NCI-H524 treated with DMSO at 0.1 percent for 48 hours (cell line): ENCODE data around the gene RBM10.

Experiments used
- DNase-seq: peaks from one replicate; lab custom pipeline; 2025; lab: John Stamatoyannopoulos, UW

RBM10 gene

DNA sequence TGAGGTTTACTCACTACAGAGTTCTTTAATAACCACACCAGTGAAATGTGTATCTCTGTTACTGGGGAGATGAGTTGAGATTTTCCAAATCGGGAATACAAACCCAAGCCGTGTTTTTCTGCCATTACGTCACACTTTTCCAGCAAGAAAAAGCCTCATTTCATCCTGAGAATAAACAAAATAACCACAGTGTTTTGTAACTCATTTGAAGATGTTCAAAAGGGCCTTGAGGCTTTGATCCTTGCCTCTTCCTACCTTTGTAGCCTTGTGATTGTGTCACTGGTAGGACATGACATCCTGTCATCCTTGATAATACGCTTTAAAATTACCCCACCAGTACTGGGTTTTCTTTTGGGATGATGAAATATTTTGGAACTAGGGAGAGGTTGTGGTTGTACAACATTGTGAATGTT, 90.7 kb downstream of the RBM10 start:
- no peak for DNase-seq
